Measurements from ENCODE around the gene ZFPM1.

The ZFPM1 gene

DNA sequence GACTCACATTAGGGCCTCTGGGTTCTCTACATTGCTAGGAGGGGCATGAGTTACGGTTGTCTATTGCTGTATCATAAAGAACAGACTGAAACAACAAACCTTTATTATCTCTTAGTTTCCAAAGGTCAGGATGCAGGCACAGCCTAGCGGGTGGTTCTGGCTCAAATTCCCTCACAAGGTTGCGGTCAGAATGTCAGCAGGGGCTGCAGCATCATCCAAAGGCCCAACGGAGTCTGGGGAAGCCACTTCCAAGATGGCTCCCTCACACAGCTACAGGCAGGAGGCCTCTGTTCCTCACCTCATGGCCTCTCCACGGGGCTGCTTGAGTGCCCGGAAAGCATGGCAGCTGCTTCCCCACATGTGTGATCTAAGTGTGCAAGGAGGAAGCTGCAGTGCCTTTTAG, 29.6 kb upstream of the ZFPM1 start:
- TF ChIP-seq, protein P1, sequence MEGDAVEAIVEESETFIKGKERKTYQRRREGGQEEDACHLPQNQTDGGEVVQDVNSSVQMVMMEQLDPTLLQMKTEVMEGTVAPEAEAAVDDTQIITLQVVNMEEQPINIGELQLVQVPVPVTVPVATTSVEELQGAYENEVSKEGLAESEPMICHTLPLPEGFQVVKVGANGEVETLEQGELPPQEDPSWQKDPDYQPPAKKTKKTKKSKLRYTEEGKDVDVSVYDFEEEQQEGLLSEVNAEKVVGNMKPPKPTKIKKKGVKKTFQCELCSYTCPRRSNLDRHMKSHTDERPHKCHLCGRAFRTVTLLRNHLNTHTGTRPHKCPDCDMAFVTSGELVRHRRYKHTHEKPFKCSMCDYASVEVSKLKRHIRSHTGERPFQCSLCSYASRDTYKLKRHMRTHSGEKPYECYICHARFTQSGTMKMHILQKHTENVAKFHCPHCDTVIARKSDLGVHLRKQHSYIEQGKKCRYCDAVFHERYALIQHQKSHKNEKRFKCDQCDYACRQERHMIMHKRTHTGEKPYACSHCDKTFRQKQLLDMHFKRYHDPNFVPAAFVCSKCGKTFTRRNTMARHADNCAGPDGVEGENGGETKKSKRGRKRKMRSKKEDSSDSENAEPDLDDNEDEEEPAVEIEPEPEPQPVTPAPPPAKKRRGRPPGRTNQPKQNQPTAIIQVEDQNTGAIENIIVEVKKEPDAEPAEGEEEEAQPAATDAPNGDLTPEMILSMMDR (conservative IDR thresholded peaks at IDR 0.05; ENCODE audit: control insufficient read depth, insufficient read depth, low read depth, low read length), result no peak
- no peak overlapping the region for H3K4me3 ChIP-seq (ENCODE audit: control insufficient read depth, low read depth, low read length)
- DNase-seq (ENCODE audit: low read depth), result no peak

DNA sequence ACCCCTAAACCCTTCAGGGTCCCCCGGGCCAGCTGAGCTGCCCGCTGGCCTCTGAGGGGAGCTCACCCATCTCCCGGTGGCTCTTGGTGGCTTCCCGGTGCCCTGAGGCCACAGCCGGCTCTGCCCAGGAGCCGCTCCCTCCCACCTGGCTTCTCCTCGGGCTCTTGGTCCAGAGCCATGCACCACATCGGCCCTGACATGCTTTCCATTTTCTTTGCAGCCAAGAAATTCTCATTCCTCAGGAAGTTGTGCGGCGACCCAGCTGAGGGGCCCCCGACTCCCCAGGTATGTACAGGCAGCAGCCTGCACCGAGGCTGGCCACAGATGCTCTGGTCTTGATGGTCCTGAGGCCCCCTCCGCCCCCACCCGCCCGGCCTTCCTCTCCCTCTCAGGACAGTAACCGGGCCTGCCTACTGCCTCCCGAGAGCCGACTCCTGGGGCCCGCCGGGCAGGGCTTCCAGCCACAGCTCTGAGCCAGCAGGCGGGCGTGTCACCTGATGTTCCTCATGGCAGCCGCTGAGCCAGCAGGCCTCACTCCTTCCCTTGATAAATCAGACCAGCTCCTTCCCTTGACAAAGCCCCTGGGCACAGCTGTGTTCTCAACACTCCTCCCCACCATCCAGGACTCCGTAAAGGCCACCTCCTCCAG, 28.4 kb upstream of the ZFPM1 start:
- TF ChIP-seq, protein P1 (conservative IDR thresholded peaks at IDR 0.05; ENCODE audit: control insufficient read depth, insufficient read depth, low read depth, low read length), result no peak
- no peak for DNase-seq (ENCODE audit: low read depth)
- H3K4me3 ChIP-seq (ENCODE audit: control insufficient read depth, low read depth, low read length), result no peak overlapping the region

DNA sequence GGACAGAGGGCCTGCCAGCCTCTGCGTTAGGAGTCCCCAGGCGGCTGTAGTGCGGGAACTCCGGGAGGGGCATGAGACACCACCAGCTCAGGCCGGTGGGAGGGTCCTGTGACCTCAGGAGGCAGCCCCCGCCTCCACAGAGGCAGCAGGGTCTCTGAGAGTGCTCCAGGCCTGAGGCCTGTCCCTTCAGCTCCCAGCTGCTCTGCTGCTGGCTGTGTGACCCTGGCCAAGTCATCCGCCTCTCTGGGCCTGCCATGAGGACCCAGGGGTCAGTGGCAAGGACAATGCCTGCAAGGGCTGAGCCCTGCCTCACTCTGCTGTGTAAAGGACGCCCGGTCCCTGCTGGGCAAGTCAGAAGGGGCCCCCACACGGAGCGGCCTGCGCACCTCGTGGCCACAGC, 27.1 kb upstream of the ZFPM1 start:
- TF ChIP-seq, protein P1 (conservative IDR thresholded peaks at IDR 0.05; ENCODE audit: control insufficient read depth, insufficient read depth, low read depth, low read length), result no peak
- H3K4me3 ChIP-seq (ENCODE audit: control insufficient read depth, low read depth, low read length), result no peak overlapping the region

DNA sequence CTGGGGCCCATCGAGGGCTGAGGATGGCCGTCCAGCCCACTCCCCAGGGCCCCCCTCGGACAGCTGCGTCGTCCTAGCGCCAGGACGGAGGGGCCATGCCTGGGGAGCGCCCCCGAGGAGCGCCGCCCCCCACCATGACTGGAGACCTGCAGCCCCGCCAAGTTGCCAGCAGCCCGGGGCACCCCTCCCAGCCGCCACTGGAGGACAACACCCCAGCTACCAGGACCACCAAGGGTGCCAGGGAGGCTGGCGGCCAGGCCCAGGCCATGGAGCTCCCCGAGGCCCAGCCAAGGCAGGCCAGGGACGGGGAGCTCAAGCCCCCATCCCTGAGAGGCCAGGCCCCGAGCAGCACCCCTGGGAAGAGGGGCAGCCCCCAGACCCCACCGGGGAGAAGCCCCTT, 25.7 kb upstream of the ZFPM1 start:
- TF ChIP-seq, protein P1 (conservative IDR thresholded peaks at IDR 0.05; ENCODE audit: control insufficient read depth, insufficient read depth, low read depth, low read length), result no peak
- DNase-seq (ENCODE audit: low read depth), result no peak
- no peak overlapping the region for H3K4me3 ChIP-seq (ENCODE audit: control insufficient read depth, low read depth, low read length)

More for the DNA sequence above, 27.1 kb upstream of the ZFPM1 start:
- no peak for DNase-seq (ENCODE audit: low read depth)

DNA sequence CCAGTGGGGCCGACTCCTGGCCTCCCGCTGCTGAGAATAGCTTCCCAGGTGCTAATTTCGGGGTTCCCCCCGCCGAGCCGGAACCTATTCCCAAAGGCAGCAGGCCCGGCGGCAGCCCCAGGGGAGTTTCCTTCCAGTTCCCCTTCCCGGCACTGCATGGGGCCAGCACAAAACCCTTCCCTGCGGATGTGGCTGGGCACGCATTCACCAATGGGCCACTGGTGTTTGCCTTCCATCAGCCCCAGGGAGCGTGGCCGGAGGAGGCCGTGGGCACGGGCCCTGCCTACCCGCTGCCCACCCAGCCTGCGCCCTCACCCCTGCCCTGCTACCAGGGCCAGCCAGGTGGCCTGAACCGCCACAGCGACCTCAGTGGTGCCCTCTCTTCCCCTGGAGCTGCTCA, 24.9 kb upstream of the ZFPM1 start:
- DNase-seq (ENCODE audit: low read depth), result no peak
- H3K4me3 ChIP-seq (ENCODE audit: control insufficient read depth, low read depth, low read length), result no peak overlapping the region
- TF ChIP-seq, protein P1 (conservative IDR thresholded peaks at IDR 0.05; ENCODE audit: control insufficient read depth, insufficient read depth, low read depth, low read length), result no peak

DNA sequence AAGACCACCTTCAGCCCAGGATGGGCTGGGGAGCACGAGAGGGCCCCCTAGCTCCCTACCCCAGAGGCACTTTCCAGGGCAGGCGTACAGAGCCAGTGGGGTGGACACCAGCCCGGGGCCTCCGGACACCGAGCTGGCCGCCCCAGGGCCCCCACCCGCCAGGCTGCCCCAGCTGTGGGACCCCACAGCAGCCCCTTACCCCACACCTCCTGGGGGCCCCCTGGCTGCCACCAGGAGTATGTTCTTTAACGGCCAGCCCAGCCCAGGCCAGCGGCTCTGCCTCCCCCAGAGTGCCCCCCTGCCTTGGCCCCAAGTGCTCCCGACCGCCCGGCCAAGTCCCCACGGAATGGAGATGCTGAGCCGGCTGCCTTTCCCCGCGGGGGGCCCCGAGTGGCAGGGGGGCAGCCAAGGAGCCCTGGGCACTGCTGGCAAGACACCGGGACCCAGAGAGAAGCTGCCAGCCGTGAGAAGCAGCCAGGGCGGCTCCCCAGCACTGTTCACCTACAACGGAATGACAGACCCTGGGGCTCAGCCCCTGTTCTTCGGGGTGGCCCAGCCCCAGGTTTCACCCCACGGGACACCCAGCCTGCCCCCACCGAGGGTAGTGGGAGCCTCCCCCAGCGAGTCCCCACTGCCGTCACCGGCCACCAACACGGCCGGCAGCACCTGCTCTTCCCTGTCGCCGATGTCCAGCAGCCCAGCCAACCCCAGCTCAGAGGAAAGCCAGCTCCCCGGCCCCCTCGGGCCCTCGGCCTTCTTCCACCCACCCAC, 24.3 kb upstream of the ZFPM1 start:
- no peak for DNase-seq (ENCODE audit: low read depth)
- TF ChIP-seq, protein P1 (conservative IDR thresholded peaks at IDR 0.05; ENCODE audit: control insufficient read depth, insufficient read depth, low read depth, low read length), result no peak
- no peak overlapping the region for H3K4me3 ChIP-seq (ENCODE audit: control insufficient read depth, low read depth, low read length)

All from fibroblast of mammary gland (primary cell).